Limb (tissue), 2 donors: ENCODE results near the gene LANCL2.
"Not testable (repeated sequence)": the region's sequence is repeated elsewhere in the genome, so short reads cannot be mapped to it uniquely, and the experiment has no call there.

ENCODE experiments used
- DNase-seq, 2 donors: peaks; one replicate each; pipeline ENCODE4 v3.0.0-alpha.2; 2016; ENCODE audit errors: extremely low spot score in 2 of 2

Gene LANCL2

GRCh38 chr7:55402506-55402905, 37.4 kb downstream of the LANCL2 start:
- DNase-seq: not testable (repeated sequence)

GRCh38 chr7:55405856-55406541, 40.9 kb downstream of the LANCL2 start:
- DNase-seq: no peak

GRCh38 chr7:55409482-55410225, 44.5 kb downstream of the LANCL2 start:
- DNase-seq: no peak

- no peak for DNase-seq
Observed at GRCh38 chr7:55410667-55411239, 45.6 kb downstream of the LANCL2 start.

- DNase-seq: no peak
Observed at GRCh38 chr7:55411844-55412243, 46.7 kb downstream of the LANCL2 start.

GRCh38 chr7:55413442-55413841, 48.3 kb downstream of the LANCL2 start:
- no peak for DNase-seq

- peak; percentile 83 to 84 for DNase-seq
Observed at GRCh38 chr7:55415173-55415778, 50.1 kb downstream of the LANCL2 start.

- not testable (repeated sequence) for DNase-seq
Observed at GRCh38 chr7:55417456-55417855, 52.3 kb downstream of the LANCL2 start.

GRCh38 chr7:55420530-55420929, 55.4 kb downstream of the LANCL2 start:
- DNase-seq: no peak

- DNase-seq: no peak
Observed at GRCh38 chr7:55423277-55423711, 58.2 kb downstream of the LANCL2 start.

- no peak for DNase-seq
Observed at GRCh38 chr7:55423891-55424290, 58.8 kb downstream of the LANCL2 start.

- DNase-seq: no peak
Observed at GRCh38 chr7:55425141-55425752, 60.1 kb downstream of the LANCL2 start.

- no peak for DNase-seq
Observed at GRCh38 chr7:55426676-55427075, 61.5 kb downstream of the LANCL2 start.

- DNase-seq: no peak
Observed at GRCh38 chr7:55427342-55427741, 62.2 kb downstream of the LANCL2 start.

- DNase-seq: peak; percentile 79 to 82
Observed at GRCh38 chr7:55427800-55428199, 62.7 kb downstream of the LANCL2 start.

- no peak for DNase-seq
Observed at GRCh38 chr7:55429835-55430499, 64.8 kb downstream of the LANCL2 start.

GRCh38 chr7:55431898-55432297, 66.8 kb downstream of the LANCL2 start:
- DNase-seq: no peak

GRCh38 chr7:55432506-55432905, 67.4 kb downstream of the LANCL2 start:
- DNase-seq: no peak

GRCh38 chr7:55432939-55433784, 68.0 kb downstream of the LANCL2 start:
- DNase-seq: peak in 1 of 2 donors; percentile 27

- no peak for DNase-seq
Observed at GRCh38 chr7:55435466-55435865, 70.3 kb downstream of the LANCL2 start.
